DMS79 (cell line): Measurements from ENCODE around the gene HCN1.
"Not testable (repeated sequence)": the region's sequence is repeated elsewhere in the genome, so short reads cannot be mapped to it uniquely, and the experiment has no call there.

ENCODE experiments used
- DNase-seq: peaks from one replicate; lab custom pipeline; 2025; lab: John Stamatoyannopoulos, UW

The HCN1 gene

GRCh38 chr5:45414620-45415573 lies 281.3 kb downstream of the HCN1 start:
- DNase-seq: no peak

GRCh38 chr5:45411971-45412612 lies 284.1 kb downstream of the HCN1 start:
- DNase-seq: no peak

GRCh38 chr5:45410304-45410995 lies 285.7 kb downstream of the HCN1 start:
- DNase-seq: no peak

- no peak for DNase-seq
Measured at GRCh38 chr5:45408067-45408466, 288.1 kb downstream of the HCN1 start.

GRCh38 chr5:45402804-45403455 lies 293.2 kb downstream of the HCN1 start:
- DNase-seq: no peak

GRCh38 chr5:45399041-45399440 lies 297.1 kb downstream of the HCN1 start:
- no peak for DNase-seq

- DNase-seq: no peak
Measured at GRCh38 chr5:45385321-45386058, 310.7 kb downstream of the HCN1 start.

GRCh38 chr5:45383985-45384384 lies 312.2 kb downstream of the HCN1 start:
- no peak for DNase-seq

GRCh38 chr5:45382583-45382982 lies 313.6 kb downstream of the HCN1 start:
- DNase-seq: no peak

GRCh38 chr5:45376417-45376816 lies 319.8 kb downstream of the HCN1 start:
- DNase-seq: no peak

GRCh38 chr5:45372629-45373028 lies 323.6 kb downstream of the HCN1 start:
- no peak for DNase-seq

GRCh38 chr5:45371423-45371822 lies 324.8 kb downstream of the HCN1 start:
- not testable (repeated sequence) for DNase-seq

- DNase-seq: no peak
Measured at GRCh38 chr5:45355189-45355992, 340.8 kb downstream of the HCN1 start.

GRCh38 chr5:45336464-45336863 lies 359.7 kb downstream of the HCN1 start:
- DNase-seq: no peak

GRCh38 chr5:45335978-45336377 lies 360.2 kb downstream of the HCN1 start:
- no peak for DNase-seq

- DNase-seq: no peak
Measured at GRCh38 chr5:45335346-45335745, 360.8 kb downstream of the HCN1 start.

- DNase-seq: no peak
Measured at GRCh38 chr5:45334939-45335338, 361.2 kb downstream of the HCN1 start.

GRCh38 chr5:45312627-45313026 lies 383.6 kb downstream of the HCN1 start:
- DNase-seq: not testable (repeated sequence)

GRCh38 chr5:45295231-45295630 lies 400.9 kb downstream of the HCN1 start:
- DNase-seq: no peak

GRCh38 chr5:45288746-45289145 lies 407.4 kb downstream of the HCN1 start:
- DNase-seq: no peak

- DNase-seq: no peak
Measured at GRCh38 chr5:45284436-45284835, 411.7 kb downstream of the HCN1 start.
